SK-N-SH (cell line): ENCODE measurements around the gene ARHGAP26. TPM values are rescaled to one million over a fixed set of nuclear protein-coding genes. Genes with fewer than 3 reads are reported as not detected.

Source experiments
- CTCF ChIA-PET: fragments of 300-600, 350-600 bp; formaldehyde crosslinking; extraction: SDS; loops from one replicate; lab custom pipeline; 2021; lab: Yijun Ruan, JAX
- POLR2A ChIA-PET: fragments of 350-600 bp; sonication (Branson Sonifier 250); formaldehyde crosslinking; extraction: SDS; loops from one replicate; lab custom pipeline; 2020; ENCODE audit warnings: antibody characterized with exemption, inconsistent platforms; lab: Yijun Ruan, JAX
- DNase-seq: peaks from one replicate; pipeline ENCODE4 v3.0.0; 2012
- H2AFZ ChIP-seq: fragments of 200-600 bp; sonication (generic); 2 replicates; pipeline ENCODE4 v1.8.1; 2016; ENCODE audit warnings: antibody characterized with exemption, mild to moderate bottlenecking, low read depth
- H3F3A ChIP-seq: fragments of 200-600 bp; sonication (generic); replicated peaks from 2 replicates; pipeline ENCODE3; 2016; ENCODE audit warnings: antibody characterized with exemption, mild to moderate bottlenecking; ENCODE audit not compliant: insufficient read depth
- H3K27ac ChIP-seq, 2 experiments: fragments of 200-500 bp in 1 of 2; fragments of 200-600 bp in 1 of 2; sonication (Bioruptor generic) in 1 of 2; sonication (generic), shearing (Covaris generic) in 1 of 2; 2 replicates each; pipeline versions ENCODE4 v1.5.1 to v1.6.1; 2014 to 2016; ENCODE audit warnings: low read depth in 2 of 2, inconsistent platforms in 1 of 2, low read length in 1 of 2, mild to moderate bottlenecking in 1 of 2, mixed read lengths in 1 of 2
- H3K27me3 ChIP-seq: fragments of 200-600 bp; sonication (generic), shearing (Covaris generic); 2 replicates; pipeline ENCODE4 v1.6.1; 2016; ENCODE audit warnings: mixed run types; ENCODE audit not compliant: insufficient read depth
- H3K36me3 ChIP-seq, 2 experiments: fragments of 200-500 bp in 1 of 2; fragments of 200-600 bp in 1 of 2; sonication (Bioruptor generic) in 1 of 2; sonication (generic) in 1 of 2; replicated peaks in 1 of 2; 2 replicates each; pipeline versions ENCODE3 to v1.5.1; 2014 to 2016; ENCODE audit warnings: low read length in 1 of 2, mild to moderate bottlenecking in 1 of 2; ENCODE audit not compliant: insufficient read depth in 2 of 2, control insufficient read depth in 1 of 2
- H3K4me1 ChIP-seq, 2 experiments: fragments of 200-500 bp in 1 of 2; fragments of 200-600 bp in 1 of 2; sonication (Bioruptor generic) in 1 of 2; sonication (generic), shearing (Covaris generic) in 1 of 2; 2 replicates each; pipeline versions ENCODE4 v1.5.1 to v1.6.1; 2014 to 2016; ENCODE audit warnings: low read depth in 1 of 2, low read length in 1 of 2, mixed run types in 1 of 2; ENCODE audit not compliant: insufficient read depth in 2 of 2, control insufficient read depth in 1 of 2
- H3K4me2 ChIP-seq: fragments of 200-600 bp; sonication (generic), shearing (Covaris generic); 2 replicates; pipeline ENCODE4 v1.6.1; 2017; ENCODE audit warnings: mixed run types
- H3K4me3 ChIP-seq, 2 experiments: fragments of 200-500 bp in 1 of 2; fragments of 200-600 bp in 1 of 2; sonication (Bioruptor generic) in 1 of 2; sonication (generic), shearing (Covaris generic) in 1 of 2; 2 replicates each; pipeline versions ENCODE4 v1.5.1 to v1.8.1; 2014 to 2016; ENCODE audit warnings: low read depth in 2 of 2, inconsistent platforms in 1 of 2, low read length in 1 of 2, mild to moderate bottlenecking in 1 of 2, mixed read lengths in 1 of 2, moderate library complexity in 1 of 2
- H3K79me2 ChIP-seq: fragments of 200-600 bp; sonication (generic); 2 replicates; pipeline ENCODE4 v1.8.1; 2017; ENCODE audit warnings: mild to moderate bottlenecking; ENCODE audit not compliant: insufficient read depth
- H3K9ac ChIP-seq: fragments of 200-600 bp; sonication (generic); 2 replicates; pipeline ENCODE4 v1.6.1; 2017; ENCODE audit warnings: mixed run types
- H3K9me2 ChIP-seq: fragments of 200-600 bp; sonication (generic); 2 replicates; pipeline ENCODE4 v1.6.1; 2017; ENCODE audit warnings: mixed run types
- H3K9me3 ChIP-seq: fragments of 200-600 bp; sonication (generic); 2 replicates; pipeline ENCODE4 v1.6.1; 2017; ENCODE audit warnings: mixed run types, mild to moderate bottlenecking, moderate library complexity
- H4K20me1 ChIP-seq: fragments of 200-600 bp; sonication (generic); 2 replicates; pipeline ENCODE4 v1.6.1; 2017; ENCODE audit warnings: mild to moderate bottlenecking, mixed run types; ENCODE audit not compliant: insufficient read depth
- CHD2 ChIP-seq: fragments of 150-350 bp; IDR thresholded peaks from 2 replicates; pipeline ENCODE4 v1.6.1; 2018; ENCODE audit warnings: low read length; ENCODE audit not compliant: partially characterized antibody
- ELF1 ChIP-seq: IDR thresholded peaks from 2 replicates; pipeline ENCODE4 v1.4.0; 2012
- EP300 ChIP-seq, 2 experiments: IDR thresholded peaks; 2 replicates each; pipeline versions ENCODE4 v1.4.0 to v1.6.1; 2012; ENCODE audit warnings: borderline replicate concordance in 1 of 2, low read depth in 1 of 2, low read length in 1 of 2
- FOXJ3 ChIP-seq: sonication (generic); formaldehyde crosslinking; IDR thresholded peaks from 2 replicates; pipeline ENCODE4 v1.5.1; 2020; ENCODE audit warnings: mild to moderate bottlenecking, missing genetic modification reagents
- FOXM1 ChIP-seq: IDR thresholded peaks from 2 replicates; pipeline ENCODE4 v1.4.0; 2012; ENCODE audit warnings: low read depth, mild to moderate bottlenecking
- GABPA ChIP-seq: IDR thresholded peaks from 2 replicates; pipeline ENCODE4 v1.4.0; 2012; ENCODE audit warnings: low read depth, mild to moderate bottlenecking
- GATA2 ChIP-seq: sonication (generic); formaldehyde crosslinking; IDR thresholded peaks from 2 replicates; pipeline ENCODE4 v1.5.0; 2020; ENCODE audit warnings: mild to moderate bottlenecking, missing genetic modification reagents
- JUND ChIP-seq: IDR thresholded peaks from 2 replicates; pipeline ENCODE4 v1.4.0; 2012
- MEF2A ChIP-seq: IDR thresholded peaks from 2 replicates; pipeline ENCODE4 v1.4.0; 2012; ENCODE audit warnings: low read depth, borderline replicate concordance
- MXI1 ChIP-seq: IDR thresholded peaks from 2 replicates; pipeline ENCODE4 v1.6.1; 2012; ENCODE audit warnings: mild to moderate bottlenecking, low read depth, low read length, improper control_type of control experiment
- NFIC ChIP-seq: IDR thresholded peaks from 2 replicates; pipeline ENCODE4 v1.4.0; 2012; ENCODE audit warnings: borderline replicate concordance
- NRF1 ChIP-seq: IDR thresholded peaks from 2 replicates; pipeline ENCODE4 v1.6.1; 2012; ENCODE audit warnings: low read depth, mild to moderate bottlenecking, low read length
- POLR2AphosphoS5 ChIP-seq: IDR thresholded peaks from 2 replicates; pipeline ENCODE4 v1.6.1; 2012; ENCODE audit warnings: low read depth, low read length
- RAD21 ChIP-seq: IDR thresholded peaks from 2 replicates; pipeline ENCODE4 v1.6.1; 2012; ENCODE audit warnings: mild to moderate bottlenecking, low read length
- RCOR1 ChIP-seq: fragments of 150-350 bp; IDR thresholded peaks from 2 replicates; pipeline ENCODE4 v1.6.1; 2017; ENCODE audit warnings: antibody characterized with exemption, low read length
- RFX5 ChIP-seq: IDR thresholded peaks from 2 replicates; pipeline ENCODE4 v1.6.1; 2012; ENCODE audit warnings: mild to moderate bottlenecking, improper control_type of control experiment, low read length
- RXRA ChIP-seq: IDR thresholded peaks from 2 replicates; pipeline ENCODE4 v1.4.0; 2012; ENCODE audit warnings: low read depth, mild to moderate bottlenecking, borderline replicate concordance
- SIN3A ChIP-seq: IDR thresholded peaks from 2 replicates; pipeline ENCODE4 v1.6.1; 2012; ENCODE audit warnings: low read depth, mild to moderate bottlenecking, low read length, moderate library complexity, borderline replicate concordance
- SMC3 ChIP-seq: IDR thresholded peaks from 2 replicates; pipeline ENCODE4 v1.6.1; 2012; ENCODE audit warnings: low read depth, low read length, improper control_type of control experiment
- TAF1 ChIP-seq: IDR thresholded peaks from 2 replicates; pipeline ENCODE4 v1.6.1; 2012; ENCODE audit warnings: low read depth, mild to moderate bottlenecking, low read length, moderate library complexity, borderline replicate concordance
- TEAD4 ChIP-seq: IDR thresholded peaks from 2 replicates; pipeline ENCODE4 v1.4.0; 2012; ENCODE audit warnings: mild to moderate bottlenecking, borderline replicate concordance; ENCODE audit not compliant: insufficient read depth
- WGBS: methylation state at CpG from one replicate; pipeline ENCODE4 v1.1.6; 2017; ENCODE audit warnings: low lambda C conversion rate; 5-methylcytosine and 5-hydroxymethylcytosine counted together
- polyA plus RNA-seq, 3 experiments: library from polyadenylated mRNA; depleted of rRNA; stranded (reverse); fragments of >200 nt; gene quantifications; 2 replicates each; pipeline ENCODE4 v1.2.3, GENCODE V29; 2012
- TF ChIP-seq, protein P1 (sequence below): IDR thresholded peaks from 2 replicates; pipeline ENCODE4 v1.4.0; 2012; ENCODE audit warnings: low read depth
- TF ChIP-seq, protein P2 (sequence below): IDR thresholded peaks from 2 replicates; pipeline ENCODE4 v1.4.0; 2012; ENCODE audit warnings: low read depth, borderline replicate concordance
- TF ChIP-seq, protein P3 (sequence below): IDR thresholded peaks from 2 replicates; pipeline ENCODE4 v1.4.0; 2012; ENCODE audit warnings: low read depth, borderline replicate concordance
- TF ChIP-seq, protein P4 (sequence below): IDR thresholded peaks from 2 replicates; pipeline ENCODE4; 2012
- TF ChIP-seq, protein P5 (sequence below): fragments of 200-600 bp; sonication (generic); IDR thresholded peaks from 2 replicates; pipeline ENCODE4 v1.6.1; 2017; ENCODE audit warnings: antibody characterized with exemption, mild to moderate bottlenecking, moderate library complexity

ARHGAP26 gene
- polyA plus RNA-seq, 1 of the 3 experiments (the other 2 are of a cell fraction): 6.1 TPM

DNA sequence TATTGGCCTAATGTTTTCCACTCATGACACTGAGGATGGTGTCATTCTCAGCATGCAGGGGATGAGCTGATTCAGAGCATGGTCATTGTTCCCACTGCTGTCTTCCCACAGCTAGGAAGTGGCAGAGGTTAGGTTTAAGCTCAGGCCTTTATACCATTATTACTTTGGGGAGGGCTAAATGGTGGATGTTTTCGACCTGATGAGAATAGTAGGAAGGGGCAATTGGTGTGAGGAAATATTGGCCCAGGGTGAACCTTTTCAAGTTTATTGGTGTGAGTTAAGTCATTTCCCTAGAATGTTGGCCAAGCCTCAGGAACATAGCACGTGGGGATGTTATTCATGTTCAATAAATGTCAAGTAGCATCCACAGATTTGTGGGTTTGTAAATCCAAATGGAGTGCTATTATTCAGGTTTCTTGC is 59.6 kb downstream of the ARHGAP26 start:
- Histone ChIP-seq H3K4me2 (peak overlapping the region; percentile 70), H3K27ac (peak overlapping the region; percentile 61 to 93; a peak in 3 of 4 replicates), H3K27me3 (no peaks in the 10 kb centered on the region), H3K4me1 (peaks cover 51 to 60% of the 10 kb centered on the region in 2 experiments), H3F3A (peaks cover 46% of the 10 kb centered on the region), H3K36me3 (no peaks in the 10 kb centered on the region), H2AFZ (no peak overlapping the region), H3K9ac (peak overlapping the region; percentile 62; the same call in 1 of the 2 replicates), H3K9me3 (no peaks in the 10 kb centered on the region), H4K20me1 (no peaks in the 10 kb centered on the region), H3K79me2 (peaks cover 11% of the 10 kb centered on the region), H3K9me2 (no peaks in the 10 kb centered on the region), H3K4me3 (no peak overlapping the region)
- CTCF ChIA-PET: interaction anchor here (1.2 to 1.5 kb wide), 3 partner anchors 59 to 113 kb away, joined by 3 to 5 read pairs (median 3); partner anchors contain the start of gene ARHGAP26
- POLR2A ChIA-PET: no interaction called here
- WGBS: 51% methylated on average over 2 of the region's 2 CpGs
- no peak for DNase-seq
- TF ChIP-seq NFIC: peak; percentile 44; the same call in 1 of the 2 replicates
- TF ChIP-seq, protein P1, sequence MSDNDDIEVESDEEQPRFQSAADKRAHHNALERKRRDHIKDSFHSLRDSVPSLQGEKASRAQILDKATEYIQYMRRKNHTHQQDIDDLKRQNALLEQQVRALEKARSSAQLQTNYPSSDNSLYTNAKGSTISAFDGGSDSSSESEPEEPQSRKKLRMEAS: 0 out of 2 replicates have a peak, but pooled peaks have one; percentile 13
- TF ChIP-seq, protein P2, sequence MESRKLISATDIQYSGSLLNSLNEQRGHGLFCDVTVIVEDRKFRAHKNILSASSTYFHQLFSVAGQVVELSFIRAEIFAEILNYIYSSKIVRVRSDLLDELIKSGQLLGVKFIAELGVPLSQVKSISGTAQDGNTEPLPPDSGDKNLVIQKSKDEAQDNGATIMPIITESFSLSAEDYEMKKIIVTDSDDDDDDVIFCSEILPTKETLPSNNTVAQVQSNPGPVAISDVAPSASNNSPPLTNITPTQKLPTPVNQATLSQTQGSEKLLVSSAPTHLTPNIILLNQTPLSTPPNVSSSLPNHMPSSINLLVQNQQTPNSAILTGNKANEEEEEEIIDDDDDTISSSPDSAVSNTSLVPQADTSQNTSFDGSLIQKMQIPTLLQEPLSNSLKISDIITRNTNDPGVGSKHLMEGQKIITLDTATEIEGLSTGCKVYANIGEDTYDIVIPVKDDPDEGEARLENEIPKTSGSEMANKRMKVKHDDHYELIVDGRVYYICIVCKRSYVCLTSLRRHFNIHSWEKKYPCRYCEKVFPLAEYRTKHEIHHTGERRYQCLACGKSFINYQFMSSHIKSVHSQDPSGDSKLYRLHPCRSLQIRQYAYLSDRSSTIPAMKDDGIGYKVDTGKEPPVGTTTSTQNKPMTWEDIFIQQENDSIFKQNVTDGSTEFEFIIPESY: no peak
- TF ChIP-seq TAF1: no peak
- TF ChIP-seq ELF1: no peak
- TF ChIP-seq, protein P3, sequence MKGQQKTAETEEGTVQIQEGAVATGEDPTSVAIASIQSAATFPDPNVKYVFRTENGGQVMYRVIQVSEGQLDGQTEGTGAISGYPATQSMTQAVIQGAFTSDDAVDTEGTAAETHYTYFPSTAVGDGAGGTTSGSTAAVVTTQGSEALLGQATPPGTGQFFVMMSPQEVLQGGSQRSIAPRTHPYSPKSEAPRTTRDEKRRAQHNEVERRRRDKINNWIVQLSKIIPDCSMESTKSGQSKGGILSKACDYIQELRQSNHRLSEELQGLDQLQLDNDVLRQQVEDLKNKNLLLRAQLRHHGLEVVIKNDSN: 0 out of 2 replicates have a peak, but pooled peaks have one; percentile 20
- no peak for TF ChIP-seq CHD2
- TF ChIP-seq FOXJ3 (CRISPR knock-in tag): no peak
- TF ChIP-seq GATA2 (CRISPR knock-in tag): no peak
- TF ChIP-seq MXI1: no peak
- TF ChIP-seq, protein P4, sequence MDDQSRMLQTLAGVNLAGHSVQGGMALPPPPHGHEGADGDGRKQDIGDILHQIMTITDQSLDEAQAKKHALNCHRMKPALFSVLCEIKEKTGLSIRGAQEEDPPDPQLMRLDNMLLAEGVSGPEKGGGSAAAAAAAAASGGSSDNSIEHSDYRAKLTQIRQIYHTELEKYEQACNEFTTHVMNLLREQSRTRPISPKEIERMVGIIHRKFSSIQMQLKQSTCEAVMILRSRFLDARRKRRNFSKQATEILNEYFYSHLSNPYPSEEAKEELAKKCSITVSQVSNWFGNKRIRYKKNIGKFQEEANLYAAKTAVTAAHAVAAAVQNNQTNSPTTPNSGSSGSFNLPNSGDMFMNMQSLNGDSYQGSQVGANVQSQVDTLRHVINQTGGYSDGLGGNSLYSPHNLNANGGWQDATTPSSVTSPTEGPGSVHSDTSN: peak; percentile 74
- TF ChIP-seq RFX5: no peak
- no peak for TF ChIP-seq POLR2AphosphoS5
- no peak for TF ChIP-seq TEAD4
- TF ChIP-seq EP300 (IDR thresholded peaks at IDR 0.05; ENCODE audit: borderline replicate concordance in 1 of 2, low read depth in 1 of 2, low read length in 1 of 2): 0 out of 4 replicates have a peak, but pooled peaks of 1 of the 2 experiments have one; percentile 23
- TF ChIP-seq GABPA: no peak
- TF ChIP-seq MEF2A: no peak
- TF ChIP-seq, protein P5, sequence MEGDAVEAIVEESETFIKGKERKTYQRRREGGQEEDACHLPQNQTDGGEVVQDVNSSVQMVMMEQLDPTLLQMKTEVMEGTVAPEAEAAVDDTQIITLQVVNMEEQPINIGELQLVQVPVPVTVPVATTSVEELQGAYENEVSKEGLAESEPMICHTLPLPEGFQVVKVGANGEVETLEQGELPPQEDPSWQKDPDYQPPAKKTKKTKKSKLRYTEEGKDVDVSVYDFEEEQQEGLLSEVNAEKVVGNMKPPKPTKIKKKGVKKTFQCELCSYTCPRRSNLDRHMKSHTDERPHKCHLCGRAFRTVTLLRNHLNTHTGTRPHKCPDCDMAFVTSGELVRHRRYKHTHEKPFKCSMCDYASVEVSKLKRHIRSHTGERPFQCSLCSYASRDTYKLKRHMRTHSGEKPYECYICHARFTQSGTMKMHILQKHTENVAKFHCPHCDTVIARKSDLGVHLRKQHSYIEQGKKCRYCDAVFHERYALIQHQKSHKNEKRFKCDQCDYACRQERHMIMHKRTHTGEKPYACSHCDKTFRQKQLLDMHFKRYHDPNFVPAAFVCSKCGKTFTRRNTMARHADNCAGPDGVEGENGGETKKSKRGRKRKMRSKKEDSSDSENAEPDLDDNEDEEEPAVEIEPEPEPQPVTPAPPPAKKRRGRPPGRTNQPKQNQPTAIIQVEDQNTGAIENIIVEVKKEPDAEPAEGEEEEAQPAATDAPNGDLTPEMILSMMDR: no peak
- TF ChIP-seq FOXM1: no peak
- TF ChIP-seq RCOR1: no peak
- 0 out of 2 replicates have a peak, but pooled peaks have one; percentile 25 for TF ChIP-seq JUND
- TF ChIP-seq SMC3: no peak
- no peak for TF ChIP-seq RAD21
- TF ChIP-seq RXRA: no peak
- no peak for TF ChIP-seq NRF1
- no peak for TF ChIP-seq SIN3A
